Panc1 (cell line): Measurements from ENCODE around the gene C14orf93. TPM values are rescaled to one million over a fixed set of nuclear protein-coding genes. Genes with fewer than 3 reads are reported as not detected.

ENCODE experiments used
- ATAC-seq: fragments of 200-7000 bp; cut with Tn5 transposase; 2 replicates; pipeline ENCODE4 v1.9.1; 2020; ENCODE audit warnings: mild to moderate bottlenecking, moderate library complexity
- BruUV-seq: library from RNA; stranded (reverse); fragments of 400-500 nt; replicated peaks from 2 replicates; lab custom pipeline; 2021; lab: Mats Ljungman, UMichigan
- CTCF ChIA-PET: fragments of 300-600 bp; sonication (Branson Sonifier 250); formaldehyde crosslinking; loops from one replicate; lab custom pipeline; 2022; ENCODE audit warnings: antibody characterized with exemption; lab: Charles Lee
- POLR2A ChIA-PET: fragments of 300-600 bp; sonication (Branson Sonifier 250); formaldehyde crosslinking; loops from one replicate; lab custom pipeline; 2022; ENCODE audit warnings: antibody characterized with exemption; lab: Charles Lee
- DNase-seq: peaks from one replicate; pipeline ENCODE4 v3.0.0-alpha.2; 2010; ENCODE audit warnings: low read depth, low spot score
- H3K27ac ChIP-seq: 2 replicates; pipeline ENCODE4 v1.5.1; 2011; ENCODE audit warnings: mild to moderate bottlenecking, low read length, inconsistent platforms
- H3K27me3 ChIP-seq: fragments of 200-500 bp; sonication (Bioruptor generic); 2 replicates; pipeline ENCODE4 v1.6.0; 2014; ENCODE audit warnings: low read length, inconsistent platforms; ENCODE audit not compliant: control insufficient read depth, insufficient read depth
- H3K36me3 ChIP-seq: fragments of 200-500 bp; sonication (Bioruptor generic); 2 replicates; pipeline ENCODE4 v1.5.1; 2014; ENCODE audit warnings: inconsistent platforms, mild to moderate bottlenecking, low read length, moderate library complexity; ENCODE audit not compliant: control insufficient read depth, insufficient read depth
- H3K4me1 ChIP-seq: 2 replicates; pipeline ENCODE4 v1.5.1; 2011; ENCODE audit warnings: inconsistent platforms, mild to moderate bottlenecking, low read length, moderate library complexity; ENCODE audit not compliant: control insufficient read depth, insufficient read depth
- H3K4me3 ChIP-seq, 2 experiments: 2 replicates each; pipeline ENCODE4 v1.5.1; 2011 to 2012; ENCODE audit warnings: low read depth in 2 of 2, low read length in 2 of 2, mild to moderate bottlenecking in 2 of 2, inconsistent platforms in 1 of 2, moderate library complexity in 1 of 2
- H3K9me3 ChIP-seq: fragments of 200-500 bp; sonication (Bioruptor generic); 2 replicates; pipeline ENCODE4 v1.5.1; 2014; ENCODE audit warnings: low read depth, mild to moderate bottlenecking, inconsistent platforms, low read length, moderate library complexity; ENCODE audit not compliant: control insufficient read depth, insufficient read depth
- CTCF ChIP-seq: fragments of 450-650 bp; IDR thresholded peaks from 2 replicates; pipeline ENCODE4 v1.5.1; 2017; ENCODE audit warnings: mild to moderate bottlenecking
- POLR2AphosphoS5 ChIP-seq: IDR thresholded peaks from 2 replicates; pipeline ENCODE4 v1.6.1; 2012; ENCODE audit warnings: mild to moderate bottlenecking, low read depth, low read length, moderate library complexity
- REST ChIP-seq, 2 experiments: IDR thresholded peaks; 2 replicates each; pipeline ENCODE4 v1.6.1; 2011 to 2012; ENCODE audit warnings: low read depth in 2 of 2, control low read depth in 1 of 2, low read length in 1 of 2, mild to moderate bottlenecking in 1 of 2, moderate library complexity in 1 of 2; ENCODE audit not compliant: insufficient read depth in 1 of 2
- SIN3A ChIP-seq: IDR thresholded peaks from 2 replicates; pipeline ENCODE4 v1.6.1; 2012; ENCODE audit warnings: low read depth, mild to moderate bottlenecking, low read length, moderate library complexity, borderline replicate concordance; ENCODE audit not compliant: insufficient read depth
- TCF7L2 ChIP-seq: IDR thresholded peaks from 2 replicates; pipeline ENCODE4 v1.6.1; 2011; ENCODE audit warnings: mild to moderate bottlenecking, low read depth, low read length, inconsistent platforms
- in situ Hi-C: cut with HindIII; loops from 2 replicates; pipeline ENCODE4 v1.10.0; 2016; ENCODE audit warnings: low sequenced_read_pairs, low pct_unique_long_range_greater_than_20kb
- intact Hi-C: fragments of 100-400 bp; cut with micrococcal nuclease; formaldehyde crosslinking; loops from one replicate; pipeline ENCODE4 v1.10.0; 2022; ENCODE audit not compliant: unreplicated experiment
- total RNA-seq: library from RNA; stranded (reverse); gene quantifications from one replicate; pipeline ENCODE4 v1.2.1, GENCODE V29; 2021; ENCODE audit not compliant: unreplicated experiment

C14orf93 gene
- total RNA-seq, 1 experiment from 2014 or later = 5.6 TPM

GRCh38 chr14:23052182-23052623 lies 42.3 kb upstream of the C14orf93 start:
- in situ Hi-C loops = no loop called here
- TF ChIP-seq POLR2AphosphoS5 (no peak), CTCF (peak; percentile 84)
- intact Hi-C loops = no loop called here
- Histone ChIP-seq H3K27ac (no peak overlapping the region), H3K9me3 (no peaks in the 10 kb centered on the region), H3K4me1 (peaks cover 3% of the 10 kb centered on the region), H3K36me3 (no peaks in the 10 kb centered on the region), H3K4me3 (no peak overlapping the region), H3K27me3 (no peaks in the 10 kb centered on the region)
- POLR2A ChIA-PET = no interaction called here
- no TSS peak for BruUV-seq
- DNase-seq (no peak), ATAC-seq (peak; percentile 68)
- CTCF ChIA-PET = interaction anchor here (1.0 to 2.2 kb wide), 3 partner anchors 10 to 66 kb away, joined by 3 to 21 read pairs (median 15); partner anchors contain the start of gene PSMB11

DNA sequence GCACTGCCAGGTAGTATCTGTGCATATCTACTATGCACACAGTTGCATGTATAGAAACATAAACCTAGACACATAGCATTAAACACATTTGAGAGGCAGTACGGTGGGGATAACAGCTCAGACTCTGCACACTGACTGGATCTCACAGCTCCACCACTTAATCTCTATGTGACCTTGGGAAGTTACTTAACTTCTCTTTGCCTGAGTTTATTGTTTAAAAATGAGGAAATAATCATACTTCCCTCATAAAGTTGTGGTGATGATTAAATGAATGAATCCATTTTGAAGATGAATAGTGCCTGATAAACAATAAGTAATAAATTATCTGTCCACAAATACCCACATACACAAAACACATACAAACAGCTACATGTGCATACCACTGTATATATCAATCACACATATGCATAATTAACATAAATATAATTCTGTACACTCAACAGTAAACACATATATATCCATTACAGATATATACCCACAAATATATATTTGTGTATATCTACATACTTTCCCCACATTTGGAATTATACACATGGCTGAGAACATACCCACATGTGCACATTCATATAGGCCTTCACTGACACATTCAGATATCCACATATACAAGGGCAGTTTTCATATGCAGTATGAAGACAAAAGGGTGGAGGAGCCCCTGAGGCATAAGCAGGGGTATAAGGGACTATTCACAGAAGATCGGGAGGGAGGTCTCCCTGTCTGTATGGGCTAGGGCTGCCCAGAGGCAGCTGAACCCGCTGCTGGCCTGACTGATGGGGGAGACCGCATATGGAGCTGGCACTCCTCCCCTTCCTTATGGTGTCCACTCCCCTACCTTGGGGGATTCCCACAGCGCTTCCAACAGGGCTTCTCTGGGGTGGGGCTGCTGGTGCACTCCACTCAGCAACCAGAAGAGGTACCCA lies 41.5 kb upstream of the C14orf93 start:
- in situ Hi-C loops (no loop called here), intact Hi-C loops (no loop called here)
- ChIA-PET CTCF (interaction anchor here (1.0 to 2.2 kb wide), 3 partner anchors 9 to 65 kb away, joined by 3 to 21 read pairs (median 15); partner anchors contain the start of gene PSMB11), POLR2A (no interaction called here)
- BruUV-seq = no TSS peak
- no peak overlapping the region for H3K4me3 ChIP-seq
- no peak for ATAC-seq
- no peaks in the 10 kb centered on the region for H3K36me3 ChIP-seq
- DNase-seq = no peak
- H3K4me1 ChIP-seq = no peaks in the 10 kb centered on the region; the same call in 1 of the 2 replicates
- no peaks in the 10 kb centered on the region for H3K9me3 ChIP-seq
- no peak overlapping the region for H3K27ac ChIP-seq
- TF ChIP-seq POLR2AphosphoS5 (no peak), CTCF (no peak), SIN3A (no peak), TCF7L2 (no peak), REST (IDR thresholded peaks at IDR 0.05; ENCODE audit: insufficient read depth in 1 of 2, low read depth in 2 of 2, low read length in 1 of 2) (no peak)
- H3K27me3 ChIP-seq = no peaks in the 10 kb centered on the region
